ENCODE data around the gene PRKN.

The PRKN gene

GRCh38 chr6:161347125-161347524, 1380.4 kb downstream of the PRKN start:
- Histone ChIP-seq H3K27me3 (ENCODE audit: insufficient read depth, low read length) (no peaks in the 10 kb centered on the region), H3F3A (ENCODE audit: insufficient read depth, low read length) (no peaks in the 10 kb centered on the region), H4K20me1 (ENCODE audit: insufficient read depth, low read length) (no peaks in the 10 kb centered on the region), H3K27ac (ENCODE audit: low read depth, low read length, poor library complexity, severe bottlenecking) (no peak overlapping the region), H3K36me3 (ENCODE audit: insufficient read depth, low read length) (no peaks in the 10 kb centered on the region), H3K9me3 (ENCODE audit: low read length) (no peaks in the 10 kb centered on the region), H3K79me2 (ENCODE audit: insufficient read depth, low read length) (no peaks in the 10 kb centered on the region), H3K9me2 (ENCODE audit: low read depth, low read length) (no peaks in the 10 kb centered on the region), H3K9ac (ENCODE audit: low read length) (no peak overlapping the region), H2AFZ (ENCODE audit: low read length) (no peak overlapping the region), H3K4me2 (ENCODE audit: low read length) (no peak overlapping the region), H3K4me3 (ENCODE audit: low read depth, low read length, poor library complexity, severe bottlenecking) (no peak overlapping the region), H3K4me1 (ENCODE audit: insufficient read depth, low read length, severe bottlenecking) (no peaks in the 10 kb centered on the region)
- TF ChIP-seq EZH2 (IDR thresholded peaks at IDR 0.05; ENCODE audit: borderline replicate concordance, low read length) (no peak), CTCF (IDR thresholded peaks at IDR 0.05; ENCODE audit: low read length) (no peak)

GRCh38 chr6:161346717-161347116, 1380.8 kb downstream of the PRKN start:
- Histone ChIP-seq H3K27me3 (ENCODE audit: insufficient read depth, low read length) (no peaks in the 10 kb centered on the region), H3K9me2 (ENCODE audit: low read depth, low read length) (no peaks in the 10 kb centered on the region), H3K79me2 (ENCODE audit: insufficient read depth, low read length) (no peaks in the 10 kb centered on the region), H3K4me1 (ENCODE audit: insufficient read depth, low read length, severe bottlenecking) (no peaks in the 10 kb centered on the region), H2AFZ (ENCODE audit: low read length) (no peak overlapping the region), H3K4me2 (ENCODE audit: low read length) (no peak overlapping the region), H3K4me3 (ENCODE audit: low read depth, low read length, poor library complexity, severe bottlenecking) (no peak overlapping the region), H3K27ac (ENCODE audit: low read depth, low read length, poor library complexity, severe bottlenecking) (no peak overlapping the region), H3F3A (ENCODE audit: insufficient read depth, low read length) (no peaks in the 10 kb centered on the region), H3K9ac (ENCODE audit: low read length) (no peak overlapping the region), H3K9me3 (ENCODE audit: low read length) (no peaks in the 10 kb centered on the region), H3K36me3 (ENCODE audit: insufficient read depth, low read length) (no peaks in the 10 kb centered on the region), H4K20me1 (ENCODE audit: insufficient read depth, low read length) (no peaks in the 10 kb centered on the region)
- TF ChIP-seq EZH2 (IDR thresholded peaks at IDR 0.05; ENCODE audit: borderline replicate concordance, low read length) = no peak
- no peak for TF ChIP-seq CTCF (IDR thresholded peaks at IDR 0.05; ENCODE audit: low read length)

- no peak for TF ChIP-seq EZH2 (IDR thresholded peaks at IDR 0.05; ENCODE audit: borderline replicate concordance, low read length)
- no peak for TF ChIP-seq CTCF (IDR thresholded peaks at IDR 0.05; ENCODE audit: low read length)
- H3K27ac ChIP-seq (ENCODE audit: low read depth, low read length, poor library complexity, severe bottlenecking) = no peak overlapping the region
- H3K36me3 ChIP-seq (ENCODE audit: insufficient read depth, low read length) = no peaks in the 10 kb centered on the region
- H3F3A ChIP-seq (ENCODE audit: insufficient read depth, low read length) = no peaks in the 10 kb centered on the region
- H3K9me2 ChIP-seq (ENCODE audit: low read depth, low read length) = no peaks in the 10 kb centered on the region
- H3K4me1 ChIP-seq (ENCODE audit: insufficient read depth, low read length, severe bottlenecking) = no peaks in the 10 kb centered on the region
- no peaks in the 10 kb centered on the region for H3K9me3 ChIP-seq (ENCODE audit: low read length)
- no peaks in the 10 kb centered on the region for H3K79me2 ChIP-seq (ENCODE audit: insufficient read depth, low read length)
- no peak overlapping the region for H3K4me3 ChIP-seq (ENCODE audit: low read depth, low read length, poor library complexity, severe bottlenecking)
- no peak overlapping the region for H3K4me2 ChIP-seq (ENCODE audit: low read length)
- no peaks in the 10 kb centered on the region for H4K20me1 ChIP-seq (ENCODE audit: insufficient read depth, low read length)
- no peak overlapping the region for H3K9ac ChIP-seq (ENCODE audit: low read length)
- no peaks in the 10 kb centered on the region for H3K27me3 ChIP-seq (ENCODE audit: insufficient read depth, low read length)
- H2AFZ ChIP-seq (ENCODE audit: low read length) = no peak overlapping the region
These were observed 1382.9 kb downstream of the PRKN start for GRCh38 chr6:161344626-161345025.

All from OCI-LY1 (cell line).